ENCODE measurements around the gene SPON2. TPM values are rescaled to one million over a fixed set of nuclear protein-coding genes. Genes with fewer than 3 reads are reported as not detected.

SPON2 gene
- total and polyA plus RNA-seq, 2 donors from 2014 or later: 16.7 to 116 TPM

DNA sequence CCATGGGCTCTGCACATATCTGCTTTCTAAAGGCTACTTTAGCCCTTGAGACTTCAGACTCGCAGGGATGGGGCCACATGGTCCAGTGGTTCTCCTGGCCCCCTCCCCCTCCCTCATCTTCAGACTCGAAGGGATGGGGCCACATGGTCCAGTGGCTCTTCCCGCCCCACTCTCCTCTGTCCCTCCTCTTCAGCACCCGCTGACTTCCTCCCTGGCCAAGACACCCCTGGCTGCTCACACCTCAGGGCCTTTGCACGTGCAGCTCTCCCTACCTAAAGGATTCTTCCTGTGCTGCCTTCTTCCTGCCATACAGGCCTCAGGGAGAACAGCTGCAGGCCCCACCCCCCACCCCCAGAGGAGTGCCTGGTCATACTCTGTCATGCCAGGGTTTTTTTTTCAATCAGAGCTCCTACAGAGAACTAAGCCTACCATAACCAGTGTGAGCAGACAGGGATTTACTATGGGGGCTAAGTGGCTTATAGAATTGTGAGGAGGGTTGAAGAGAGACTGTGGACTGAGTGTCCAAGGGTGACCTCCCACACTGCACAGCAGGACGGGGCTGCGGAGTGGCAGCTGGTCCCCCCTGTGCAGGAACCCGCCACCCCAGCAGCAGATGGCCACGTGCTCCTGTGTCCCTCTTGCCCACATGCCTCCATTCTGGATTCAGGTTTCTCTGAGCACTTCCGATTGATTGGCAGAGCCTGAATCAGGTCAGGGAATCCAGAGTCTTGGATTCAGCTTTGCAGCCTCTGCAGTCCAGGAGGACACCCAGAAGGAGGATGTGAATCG is 6.1 kb upstream of the SPON2 start:
- Histone ChIP-seq H3K27ac (ENCODE audit: low read depth in 2 of 2, low read length in 2 of 2) (no peak overlapping the region), H3K9me3 (ENCODE audit: control insufficient read depth in 2 of 3, insufficient read depth in 1 of 3, low read length in 3 of 3) (peaks cover 0 to 3% (median 0%) of the 10 kb centered on the region in 3 donors), H3K36me3 (ENCODE audit: control insufficient read depth in 2 of 3, insufficient read depth in 3 of 3, low read length in 3 of 3) (no peaks in the 10 kb centered on the region), H3K9ac (ENCODE audit: low read length in 3 of 3) (no peak overlapping the region), H3K4me3 (ENCODE audit: low read length in 3 of 3) (no peak overlapping the region), H3K27me3 (ENCODE audit: control insufficient read depth, insufficient read depth, low read length) (no peaks in the 10 kb centered on the region), H3K4me1 (ENCODE audit: control insufficient read depth in 2 of 3, insufficient read depth in 2 of 3, low read depth in 1 of 3, low read length in 3 of 3) (no peaks in the 10 kb centered on the region)
- TF ChIP-seq, protein P1, sequence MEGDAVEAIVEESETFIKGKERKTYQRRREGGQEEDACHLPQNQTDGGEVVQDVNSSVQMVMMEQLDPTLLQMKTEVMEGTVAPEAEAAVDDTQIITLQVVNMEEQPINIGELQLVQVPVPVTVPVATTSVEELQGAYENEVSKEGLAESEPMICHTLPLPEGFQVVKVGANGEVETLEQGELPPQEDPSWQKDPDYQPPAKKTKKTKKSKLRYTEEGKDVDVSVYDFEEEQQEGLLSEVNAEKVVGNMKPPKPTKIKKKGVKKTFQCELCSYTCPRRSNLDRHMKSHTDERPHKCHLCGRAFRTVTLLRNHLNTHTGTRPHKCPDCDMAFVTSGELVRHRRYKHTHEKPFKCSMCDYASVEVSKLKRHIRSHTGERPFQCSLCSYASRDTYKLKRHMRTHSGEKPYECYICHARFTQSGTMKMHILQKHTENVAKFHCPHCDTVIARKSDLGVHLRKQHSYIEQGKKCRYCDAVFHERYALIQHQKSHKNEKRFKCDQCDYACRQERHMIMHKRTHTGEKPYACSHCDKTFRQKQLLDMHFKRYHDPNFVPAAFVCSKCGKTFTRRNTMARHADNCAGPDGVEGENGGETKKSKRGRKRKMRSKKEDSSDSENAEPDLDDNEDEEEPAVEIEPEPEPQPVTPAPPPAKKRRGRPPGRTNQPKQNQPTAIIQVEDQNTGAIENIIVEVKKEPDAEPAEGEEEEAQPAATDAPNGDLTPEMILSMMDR (IDR thresholded peaks at IDR 0.05; ENCODE audit: borderline replicate concordance, extremely low read depth, insufficient read depth): no peak
- peak in 2 of 5 donors; percentile 7 to 48 for DNase-seq
- intact Hi-C loops (cut with DNase I): no loop called here
- no peak for FAIRE-seq

DNA sequence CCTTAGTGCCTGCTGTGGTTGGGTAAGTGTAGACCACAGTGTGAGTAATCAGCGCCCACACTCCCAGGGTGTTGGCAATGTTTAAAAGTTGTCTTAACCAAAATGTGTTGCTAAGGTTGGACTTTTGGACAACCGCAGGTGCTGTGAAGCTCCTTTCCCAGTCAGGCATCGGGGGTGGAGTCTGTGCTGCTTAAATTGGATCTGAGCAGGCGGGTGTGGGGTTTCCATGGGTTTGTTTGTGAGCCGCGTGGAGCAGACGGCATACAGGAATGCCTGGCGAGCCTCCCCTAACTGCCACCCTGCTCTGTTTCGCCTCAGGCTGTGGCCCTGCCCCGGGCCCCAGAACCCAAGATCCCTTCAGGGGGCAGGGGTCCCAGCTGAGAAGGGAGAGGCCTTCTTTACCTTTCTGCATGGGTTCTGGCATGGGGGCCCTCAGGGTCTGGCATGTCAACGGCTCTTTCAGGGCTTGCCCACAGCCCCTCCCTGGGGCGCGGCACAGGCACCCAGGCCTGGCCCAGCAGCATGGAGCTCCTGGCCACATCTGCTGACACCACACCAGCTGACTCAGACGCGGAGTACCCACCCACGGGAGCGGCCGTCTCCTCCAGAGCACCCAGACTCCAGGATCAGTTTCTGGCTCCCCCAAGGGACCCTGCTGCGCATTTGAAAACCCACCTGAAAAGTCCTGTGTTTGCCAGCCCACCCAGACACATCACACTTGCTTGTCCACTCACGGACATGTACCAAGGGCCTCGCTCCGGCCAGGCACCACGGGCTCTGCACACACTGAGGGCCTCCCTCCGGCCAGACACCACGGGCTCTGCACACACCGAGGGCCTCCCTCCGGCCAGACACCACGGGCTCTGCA is 5.1 kb upstream of the SPON2 start:
- no peaks in the 10 kb centered on the region for H3K36me3 ChIP-seq (ENCODE audit: control insufficient read depth in 2 of 3, insufficient read depth in 3 of 3, low read length in 3 of 3)
- peaks cover 0 to 3% (median 0%) of the 10 kb centered on the region in 3 donors for H3K9me3 ChIP-seq (ENCODE audit: control insufficient read depth in 2 of 3, insufficient read depth in 1 of 3, low read length in 3 of 3)
- H3K4me3 ChIP-seq (ENCODE audit: low read length in 3 of 3): no peak overlapping the region
- H3K4me1 ChIP-seq (ENCODE audit: control insufficient read depth in 2 of 3, insufficient read depth in 2 of 3, low read depth in 1 of 3, low read length in 3 of 3): peaks cover 0 to 5% (median 0%) of the 10 kb centered on the region in 3 donors
- no peak overlapping the region for H3K9ac ChIP-seq (ENCODE audit: low read length in 3 of 3)
- no peaks in the 10 kb centered on the region for H3K27me3 ChIP-seq (ENCODE audit: control insufficient read depth, insufficient read depth, low read length)
- intact Hi-C loops (cut with DNase I): no loop called here
- TF ChIP-seq, protein P1 (IDR thresholded peaks at IDR 0.05; ENCODE audit: borderline replicate concordance, extremely low read depth, insufficient read depth): no peak
- DNase-seq (peak; percentile 51 to 63 (median 58)), FAIRE-seq (no peak)
- no peak overlapping the region for H3K27ac ChIP-seq (ENCODE audit: low read depth in 2 of 2, low read length in 2 of 2)

DNA sequence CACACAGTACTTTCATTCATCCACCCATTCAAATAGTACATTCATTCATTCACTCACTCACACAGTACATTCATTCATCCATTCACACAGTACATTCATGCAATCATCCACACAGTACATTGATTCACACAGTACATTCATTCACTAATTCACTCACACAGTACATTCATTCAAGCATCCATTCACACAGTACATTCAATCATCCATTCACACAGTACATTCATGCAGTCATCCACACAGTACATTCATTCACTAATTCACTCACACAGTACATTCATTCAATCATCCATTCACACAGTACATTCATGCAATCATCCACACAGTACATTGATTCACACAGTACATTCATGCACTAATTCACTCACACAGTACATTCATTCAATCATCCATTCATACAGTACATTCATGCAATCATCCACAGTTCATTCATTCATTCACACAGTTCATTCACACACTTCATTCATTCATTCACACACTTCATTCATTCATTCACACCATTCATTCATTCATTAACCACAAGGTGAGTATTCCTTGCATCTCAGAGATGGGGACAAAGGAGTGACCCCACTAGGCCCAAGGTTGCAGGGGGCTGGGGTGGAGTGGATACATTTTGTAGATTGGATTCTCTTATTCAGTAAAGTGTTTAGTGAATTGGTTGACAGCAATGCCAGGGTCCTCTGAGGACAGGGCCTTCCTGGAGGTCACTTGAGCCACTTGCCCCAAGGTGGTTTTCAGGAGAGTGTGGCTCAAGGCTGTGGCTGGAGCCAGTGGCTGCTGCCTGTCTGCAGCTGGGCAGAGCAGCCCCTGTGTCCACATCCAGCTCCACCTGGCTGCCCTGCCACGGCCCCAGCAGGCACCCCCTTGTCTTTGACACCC is 4.3 kb upstream of the SPON2 start:
- no peaks in the 10 kb centered on the region for H3K27me3 ChIP-seq (ENCODE audit: control insufficient read depth, insufficient read depth, low read length)
- TF ChIP-seq, protein P1 (IDR thresholded peaks at IDR 0.05; ENCODE audit: borderline replicate concordance, extremely low read depth, insufficient read depth): no peak
- DNase-seq: peak in 1 of 5 donors; percentile 57
- H3K9ac ChIP-seq (ENCODE audit: low read length in 3 of 3): no peak overlapping the region
- peaks cover 0 to 3% (median 0%) of the 10 kb centered on the region in 3 donors for H3K9me3 ChIP-seq (ENCODE audit: control insufficient read depth in 2 of 3, insufficient read depth in 1 of 3, low read length in 3 of 3)
- no peak overlapping the region for H3K4me3 ChIP-seq (ENCODE audit: low read length in 3 of 3)
- no peaks in the 10 kb centered on the region for H3K36me3 ChIP-seq (ENCODE audit: control insufficient read depth in 2 of 3, insufficient read depth in 3 of 3, low read length in 3 of 3)
- no peak for FAIRE-seq
- intact Hi-C loops (cut with DNase I): no loop called here
- H3K27ac ChIP-seq (ENCODE audit: low read depth in 2 of 2, low read length in 2 of 2): no peak overlapping the region
- H3K4me1 ChIP-seq (ENCODE audit: control insufficient read depth in 2 of 3, insufficient read depth in 2 of 3, low read depth in 1 of 3, low read length in 3 of 3): peaks cover 0 to 10% (median 0%) of the 10 kb centered on the region in 3 donors

Data from kidney (tissue), 14 donors.